Breast epithelium (tissue), 4 donors: Measurements from ENCODE around the gene OSMR. TPM values are rescaled to one million over a fixed set of nuclear protein-coding genes. Genes with fewer than 3 reads are reported as not detected.

Experiments used
- DNase-seq, 2 donors: peaks; one replicate each; pipeline ENCODE4 v3.0.0-alpha.2; 2019; ENCODE audit warnings: low spot score in 2 of 2
- H3K27ac ChIP-seq, 2 donors: fragments of 200-600 bp; sonication (generic) in 1 of 2; one replicate each; pipeline ENCODE4 v1.5.1; 2016 to 2019; ENCODE audit warnings: mild to moderate bottlenecking in 1 of 2
- H3K27me3 ChIP-seq, 2 donors: fragments of 200-600 bp; sonication (generic) in 1 of 2; one replicate each; pipeline versions ENCODE4 v1.5.1 to v1.6.0; 2017 to 2019; ENCODE audit warnings: control low read depth in 1 of 2, mild to moderate bottlenecking in 1 of 2
- H3K36me3 ChIP-seq: fragments of 200-600 bp; one replicate; pipeline ENCODE4 v1.5.1; 2019
- H3K4me1 ChIP-seq, 2 donors: fragments of 200-600 bp; sonication (generic); one replicate each; pipeline ENCODE4 v1.5.1; 2016 to 2019; ENCODE audit warnings: control low read depth in 1 of 2
- H3K4me3 ChIP-seq, 3 donors: fragments of 200-600 bp; sonication (generic); 1 replicate in 2 of 3; 2 replicates in 1 of 3; pipeline ENCODE4 v1.5.1; 2016 to 2019; ENCODE audit warnings: mild to moderate bottlenecking in 3 of 3, moderate library complexity in 2 of 3
- H3K9me3 ChIP-seq, 2 donors: fragments of 200-600 bp; sonication (generic) in 1 of 2; one replicate each; pipeline ENCODE4 v1.5.1; 2016 to 2019; ENCODE audit warnings: control low read depth in 1 of 2
- POLR2A ChIP-seq: fragments of 450-650 bp; IDR thresholded peaks from one replicate; pipeline ENCODE4 v1.6.1; 2016; ENCODE audit warnings: antibody characterized with exemption, mild to moderate bottlenecking, moderate library complexity
- POLR2AphosphoS5 ChIP-seq, 3 donors: sonication (generic); formaldehyde crosslinking; IDR thresholded peaks; one replicate each; pipeline ENCODE4 v1.6.1; 2017; ENCODE audit warnings: antibody characterized with exemption in 3 of 3
- intact Hi-C: fragments of 100-400 bp; cut with DNase I; formaldehyde crosslinking; loops from one replicate; pipeline ENCODE4 v1.15.1; 2023; ENCODE audit warnings: low total_unique reads
- total RNA-seq, 3 donors: library from RNA; depleted of rRNA; stranded (reverse); fragments of >200 nt; gene quantifications; one replicate each; pipeline ENCODE4 v1.1.0, GENCODE V29; 2016
- TF ChIP-seq, protein P1 (sequence below), 3 donors: fragments of 450-650 bp; IDR thresholded peaks; one replicate each; pipeline ENCODE4 v1.5.1; 2016 to 2017; ENCODE audit warnings: antibody characterized with exemption in 3 of 3, mild to moderate bottlenecking in 3 of 3, moderate library complexity in 3 of 3

Gene OSMR
- total RNA-seq, 3 donors from 2014 or later: 32.2 to 121 (median 54.0) TPM

- TF ChIP-seq POLR2A: no peak
- no peak for TF ChIP-seq POLR2AphosphoS5 (IDR thresholded peaks at IDR 0.05)
- TF ChIP-seq, protein P1, sequence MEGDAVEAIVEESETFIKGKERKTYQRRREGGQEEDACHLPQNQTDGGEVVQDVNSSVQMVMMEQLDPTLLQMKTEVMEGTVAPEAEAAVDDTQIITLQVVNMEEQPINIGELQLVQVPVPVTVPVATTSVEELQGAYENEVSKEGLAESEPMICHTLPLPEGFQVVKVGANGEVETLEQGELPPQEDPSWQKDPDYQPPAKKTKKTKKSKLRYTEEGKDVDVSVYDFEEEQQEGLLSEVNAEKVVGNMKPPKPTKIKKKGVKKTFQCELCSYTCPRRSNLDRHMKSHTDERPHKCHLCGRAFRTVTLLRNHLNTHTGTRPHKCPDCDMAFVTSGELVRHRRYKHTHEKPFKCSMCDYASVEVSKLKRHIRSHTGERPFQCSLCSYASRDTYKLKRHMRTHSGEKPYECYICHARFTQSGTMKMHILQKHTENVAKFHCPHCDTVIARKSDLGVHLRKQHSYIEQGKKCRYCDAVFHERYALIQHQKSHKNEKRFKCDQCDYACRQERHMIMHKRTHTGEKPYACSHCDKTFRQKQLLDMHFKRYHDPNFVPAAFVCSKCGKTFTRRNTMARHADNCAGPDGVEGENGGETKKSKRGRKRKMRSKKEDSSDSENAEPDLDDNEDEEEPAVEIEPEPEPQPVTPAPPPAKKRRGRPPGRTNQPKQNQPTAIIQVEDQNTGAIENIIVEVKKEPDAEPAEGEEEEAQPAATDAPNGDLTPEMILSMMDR (IDR thresholded peaks at IDR 0.05): no peak
- Histone ChIP-seq H3K36me3 (no peaks in the 10 kb centered on the region), H3K27ac (peak overlapping the region; percentile 25 to 75), H3K9me3 (no peaks in the 10 kb centered on the region), H3K27me3 (no peaks in the 10 kb centered on the region), H3K4me1 (peaks cover 0 to 9% of the 10 kb centered on the region in 2 donors), H3K4me3 (no peak overlapping the region)
- DNase-seq: no peak
- intact Hi-C loops: loop anchor here (10.0 kb wide), 1 partner anchor 364 kb away; no protein-coding TSS in a partner anchor
These were observed 37.0 kb upstream of the OSMR start for GRCh38 chr5:38808666-38809343.

GRCh38 chr5:38809388-38810359, 36.1 kb upstream of the OSMR start:
- TF ChIP-seq, protein P1 (IDR thresholded peaks at IDR 0.05): peak; percentile 73 to 93 (median 89)
- TF ChIP-seq POLR2AphosphoS5 (IDR thresholded peaks at IDR 0.05): peak; percentile 41 to 76 (median 46)
- TF ChIP-seq POLR2A: no peak
- Histone ChIP-seq H3K27ac (peak overlapping the region; percentile 25 to 75), H3K4me3 (peak overlapping the region in 1 of 3 donors; percentile 19), H3K36me3 (no peaks in the 10 kb centered on the region), H3K9me3 (no peaks in the 10 kb centered on the region), H3K27me3 (no peaks in the 10 kb centered on the region), H3K4me1 (peaks cover 0 to 9% of the 10 kb centered on the region in 2 donors)
- intact Hi-C loops: loop anchor here (10.0 kb wide), 1 partner anchor 365 kb away; no protein-coding TSS in a partner anchor
- peak; percentile 80 to 82 for DNase-seq

DNA sequence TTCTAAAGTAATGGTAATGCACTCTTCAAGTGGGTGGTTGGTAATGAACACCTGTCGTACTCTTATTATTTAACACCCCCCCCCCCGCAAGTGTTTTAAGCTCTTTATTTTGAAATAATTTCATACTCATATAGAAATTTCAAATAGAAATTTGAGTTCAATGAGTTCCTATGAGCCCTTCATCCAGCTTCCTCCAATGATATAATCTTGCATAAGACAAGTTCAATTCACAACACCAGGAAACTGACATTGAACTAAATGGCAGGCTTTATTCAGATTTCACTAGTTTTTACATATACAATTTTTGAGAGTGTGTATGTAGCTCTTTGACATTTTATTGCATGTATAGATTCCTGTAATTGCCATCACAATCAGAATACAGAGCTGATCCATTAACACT, 30.9 kb upstream of the OSMR start:
- no peaks in the 10 kb centered on the region for H3K4me1 ChIP-seq
- TF ChIP-seq POLR2AphosphoS5 (IDR thresholded peaks at IDR 0.05) (no peak), POLR2A (no peak)
- TF ChIP-seq, protein P1 (IDR thresholded peaks at IDR 0.05): no peak
- H3K9me3 ChIP-seq: no peaks in the 10 kb centered on the region
- DNase-seq: no peak
- intact Hi-C loops: no loop called here
- H3K36me3 ChIP-seq: no peaks in the 10 kb centered on the region
- no peak overlapping the region for H3K27ac ChIP-seq
- H3K27me3 ChIP-seq: no peaks in the 10 kb centered on the region
- no peak overlapping the region for H3K4me3 ChIP-seq

DNA sequence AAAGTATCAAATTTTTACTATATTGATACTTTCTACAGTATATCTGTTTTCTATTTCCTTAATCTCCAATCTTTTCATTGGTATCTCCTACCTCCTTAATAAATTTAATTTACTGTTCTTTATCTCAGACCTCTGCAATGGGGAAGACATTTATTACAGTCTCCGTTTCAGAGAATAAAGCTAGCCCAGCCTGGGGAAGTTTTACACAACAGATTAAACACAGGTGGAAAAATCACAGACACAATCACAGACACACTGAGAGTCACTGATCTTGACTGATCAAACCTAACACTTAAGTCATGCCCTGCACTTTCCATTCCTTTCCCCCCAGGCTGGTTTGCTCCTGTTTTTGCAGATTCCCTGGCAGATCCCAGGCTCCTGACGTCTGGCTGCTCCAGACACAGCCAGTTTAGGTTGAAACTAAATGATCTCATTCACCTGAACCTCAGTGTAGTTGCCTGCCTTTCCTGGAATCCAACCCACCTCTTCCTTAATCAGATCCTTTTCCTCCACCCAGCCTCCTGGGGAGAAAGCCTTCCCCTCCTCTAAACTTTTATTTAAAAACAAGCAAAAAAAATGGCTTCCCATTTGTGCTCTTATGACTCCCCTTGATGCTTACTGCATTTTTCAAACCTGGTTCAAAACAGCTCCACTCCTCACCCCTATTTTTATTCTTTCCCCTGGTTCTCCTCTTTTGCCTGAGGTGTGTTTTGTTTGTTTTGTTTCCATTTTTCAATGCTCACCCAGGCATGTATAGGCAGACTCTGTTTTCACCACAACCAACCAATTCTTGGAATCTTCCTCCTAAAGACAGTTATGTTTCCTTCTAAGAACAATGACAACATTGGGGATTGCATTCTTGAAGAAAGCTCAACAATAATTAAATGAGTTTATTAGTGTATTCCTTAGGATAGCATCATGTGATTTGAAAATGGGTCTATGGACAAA, 29.5 kb upstream of the OSMR start:
- peak overlapping the region; percentile 39 to 45 for H3K27ac ChIP-seq
- H3K4me3 ChIP-seq: no peak overlapping the region
- peak in 1 of 2 donors; percentile 38 for DNase-seq
- no peaks in the 10 kb centered on the region for H3K27me3 ChIP-seq
- no peaks in the 10 kb centered on the region for H3K9me3 ChIP-seq
- TF ChIP-seq POLR2A: no peak
- no peak for TF ChIP-seq POLR2AphosphoS5 (IDR thresholded peaks at IDR 0.05)
- TF ChIP-seq, protein P1 (IDR thresholded peaks at IDR 0.05): no peak
- intact Hi-C loops: no loop called here
- no peaks in the 10 kb centered on the region for H3K4me1 ChIP-seq
- no peaks in the 10 kb centered on the region for H3K36me3 ChIP-seq
